ENCODE data around the gene TRIM8.

TRIM8 gene

GRCh38 chr10:102616066-102616770, 28.1 kb upstream of the TRIM8 start:
- no peak for DNase-seq

GRCh38 chr10:102617041-102617440, 27.2 kb upstream of the TRIM8 start:
- no peak for DNase-seq

- no peak for DNase-seq
Observed at GRCh38 chr10:102617816-102618215, 26.5 kb upstream of the TRIM8 start.

GRCh38 chr10:102619281-102619981, 24.8 kb upstream of the TRIM8 start:
- DNase-seq, result no peak

- DNase-seq, result no peak
Observed at GRCh38 chr10:102620138-102620590, 24.1 kb upstream of the TRIM8 start.

GRCh38 chr10:102620591-102621442, 23.5 kb upstream of the TRIM8 start:
- DNase-seq, result no peak

GRCh38 chr10:102621443-102622325, 22.6 kb upstream of the TRIM8 start:
- DNase-seq, result no peak

- DNase-seq, result no peak
Observed at GRCh38 chr10:102624094-102624493, 20.2 kb upstream of the TRIM8 start.

- no peak for DNase-seq
Observed at GRCh38 chr10:102624751-102625645, 19.3 kb upstream of the TRIM8 start.

- DNase-seq, result no peak
Observed at GRCh38 chr10:102626026-102626685, 18.1 kb upstream of the TRIM8 start.

GRCh38 chr10:102627291-102627735, 17.0 kb upstream of the TRIM8 start:
- no peak for DNase-seq

GRCh38 chr10:102627736-102628293, 16.5 kb upstream of the TRIM8 start:
- no peak for DNase-seq

- DNase-seq, result no peak
Observed at GRCh38 chr10:102628451-102628911, 15.8 kb upstream of the TRIM8 start.

- DNase-seq, result no peak
Observed at GRCh38 chr10:102629661-102630614, 14.3 kb upstream of the TRIM8 start.

GRCh38 chr10:102630663-102631062, 13.6 kb upstream of the TRIM8 start:
- no peak for DNase-seq

GRCh38 chr10:102631525-102632393, 12.5 kb upstream of the TRIM8 start:
- no peak for DNase-seq

GRCh38 chr10:102632394-102633111, 11.7 kb upstream of the TRIM8 start:
- no peak for DNase-seq
